Measurements from ENCODE around the gene ATXN7L1. TPM values are rescaled to one million over a fixed set of nuclear protein-coding genes. Genes with fewer than 3 reads are reported as not detected.

ATXN7L1 gene
- total and polyA plus RNA-seq, 2 donors (not counting 1 experiment from before 2014, with no cell fraction given), result 7.1 to 40.6 TPM

DNA sequence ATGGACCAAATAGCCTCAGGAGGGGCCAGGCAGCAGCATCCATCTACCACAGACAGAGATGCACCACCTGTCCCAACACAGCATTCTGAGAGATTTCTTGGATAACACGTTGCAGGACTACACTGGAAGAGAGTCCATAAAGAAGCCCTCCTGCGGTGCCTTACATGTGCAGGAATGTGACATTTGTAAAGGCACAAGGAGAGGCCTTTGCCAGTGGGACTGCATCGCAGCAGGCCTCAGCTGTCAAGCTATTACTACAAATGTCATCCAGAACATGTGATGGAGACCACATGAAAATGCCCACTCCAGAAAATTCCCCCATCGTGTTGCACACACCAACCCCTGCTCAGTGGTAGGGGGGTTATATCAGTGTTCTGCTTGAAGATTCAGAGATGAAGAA is 77.4 kb downstream of the ATXN7L1 start:
- no peak overlapping the region for H3K4me2 ChIP-seq (replicated peaks; ENCODE audit: low read depth, low read length, poor library complexity, severe bottlenecking)
- no peak overlapping the region for H3K9ac ChIP-seq (ENCODE audit: low read length)
- no peak overlapping the region for H2AFZ ChIP-seq (ENCODE audit: insufficient read depth, low read depth, low read length, poor library complexity, severe bottlenecking)
- DNase-seq, result no peak
- no peak overlapping the region for H3K27ac ChIP-seq (ENCODE audit: low read length in 2 of 2)
- no peak for TF ChIP-seq EZH2 (IDR thresholded peaks at IDR 0.05; ENCODE audit: borderline replicate concordance, insufficient read depth, low read depth, low read length, poor library complexity, severe bottlenecking)
- TF ChIP-seq, protein P1, sequence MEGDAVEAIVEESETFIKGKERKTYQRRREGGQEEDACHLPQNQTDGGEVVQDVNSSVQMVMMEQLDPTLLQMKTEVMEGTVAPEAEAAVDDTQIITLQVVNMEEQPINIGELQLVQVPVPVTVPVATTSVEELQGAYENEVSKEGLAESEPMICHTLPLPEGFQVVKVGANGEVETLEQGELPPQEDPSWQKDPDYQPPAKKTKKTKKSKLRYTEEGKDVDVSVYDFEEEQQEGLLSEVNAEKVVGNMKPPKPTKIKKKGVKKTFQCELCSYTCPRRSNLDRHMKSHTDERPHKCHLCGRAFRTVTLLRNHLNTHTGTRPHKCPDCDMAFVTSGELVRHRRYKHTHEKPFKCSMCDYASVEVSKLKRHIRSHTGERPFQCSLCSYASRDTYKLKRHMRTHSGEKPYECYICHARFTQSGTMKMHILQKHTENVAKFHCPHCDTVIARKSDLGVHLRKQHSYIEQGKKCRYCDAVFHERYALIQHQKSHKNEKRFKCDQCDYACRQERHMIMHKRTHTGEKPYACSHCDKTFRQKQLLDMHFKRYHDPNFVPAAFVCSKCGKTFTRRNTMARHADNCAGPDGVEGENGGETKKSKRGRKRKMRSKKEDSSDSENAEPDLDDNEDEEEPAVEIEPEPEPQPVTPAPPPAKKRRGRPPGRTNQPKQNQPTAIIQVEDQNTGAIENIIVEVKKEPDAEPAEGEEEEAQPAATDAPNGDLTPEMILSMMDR (IDR thresholded peaks at IDR 0.05), result no peak
- H3K79me2 ChIP-seq (ENCODE audit: control insufficient read depth, insufficient read depth, low read length), result no peaks in the 10 kb centered on the region
- ChIA-PET POLR2A (no interaction called here), CTCF (no interaction called here)
- H3K4me3 ChIP-seq (ENCODE audit: control extremely low read depth in 1 of 5, extremely low read depth in 1 of 5, insufficient read depth in 1 of 5, low read depth in 2 of 5, low read length in 4 of 5), result no peak overlapping the region
- no peaks in the 10 kb centered on the region for H3K27me3 Mint-ChIP-seq
- no peaks in the 10 kb centered on the region for H3K9me3 ChIP-seq (ENCODE audit: control extremely low read depth in 1 of 3, control insufficient read depth in 2 of 3, insufficient read depth in 1 of 3, low read length in 2 of 3)
- no peak overlapping the region for H3K27ac Mint-ChIP-seq
- H3K4me1 ChIP-seq (ENCODE audit: control insufficient read depth in 2 of 2, insufficient read depth in 2 of 2, low read length in 2 of 2), result peaks cover 0 to 8% of the 10 kb centered on the region in 2 donors
- no peak for ATAC-seq (ENCODE audit: low read depth)
- H3K27me3 ChIP-seq (replicated peaks in 1 of 4; ENCODE audit: control extremely low read depth in 1 of 4, control insufficient read depth in 3 of 4, insufficient read depth in 4 of 4, low read length in 3 of 4), result no peaks in the 10 kb centered on the region
- no peaks in the 10 kb centered on the region for H3K36me3 ChIP-seq (replicated peaks in 1 of 2; ENCODE audit: control extremely low read depth in 1 of 2, control insufficient read depth in 1 of 2, extremely low read depth in 1 of 2, insufficient read depth in 2 of 2, low read length in 1 of 2)
- intact Hi-C loops (cut with micrococcal nuclease), result no loop called here
- H3K4me3 Mint-ChIP-seq, result no peak overlapping the region
- H3K4me1 Mint-ChIP-seq, result peaks cover 13% of the 10 kb centered on the region
- WGBS (ENCODE audit: insufficient coverage), result 100% methylated on average over 3 of the region's 4 CpGs
- H4K20me1 ChIP-seq (ENCODE audit: control insufficient read depth, insufficient read depth, low read length, poor library complexity, severe bottlenecking), result no peaks in the 10 kb centered on the region
- no peaks in the 10 kb centered on the region for H3K9me3 Mint-ChIP-seq (ENCODE audit: insufficient read depth)

DNA sequence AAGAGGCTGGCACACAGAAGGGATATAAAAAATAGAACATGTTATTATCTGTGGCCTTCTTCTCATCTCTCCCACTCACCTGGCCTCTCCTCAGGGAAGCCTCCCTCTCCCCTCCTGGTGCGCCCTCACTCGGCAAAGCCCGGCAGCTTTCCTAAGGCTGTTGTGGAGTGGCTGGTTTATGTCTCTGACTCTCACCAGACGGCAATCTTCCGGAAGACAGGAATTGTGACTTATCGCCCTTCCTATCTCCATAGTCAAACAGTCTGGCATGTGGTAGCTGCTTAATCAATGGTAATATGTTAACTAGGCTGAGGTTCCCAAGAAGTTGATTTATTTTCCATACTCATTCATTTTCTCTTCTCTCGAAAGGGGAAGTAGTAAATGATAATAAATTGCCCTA is 78.7 kb downstream of the ATXN7L1 start:
- intact Hi-C loops (cut with micrococcal nuclease), result no loop called here
- Histone ChIP-seq H3K4me1 (ENCODE audit: control insufficient read depth in 2 of 2, insufficient read depth in 2 of 2, low read length in 2 of 2) (peaks cover 0 to 8% of the 10 kb centered on the region in 2 donors), H3K9ac (ENCODE audit: low read length) (no peak overlapping the region), H3K4me2 (replicated peaks; ENCODE audit: low read depth, low read length, poor library complexity, severe bottlenecking) (no peak overlapping the region), H2AFZ (ENCODE audit: insufficient read depth, low read depth, low read length, poor library complexity, severe bottlenecking) (no peak overlapping the region), H3K4me3 (ENCODE audit: control extremely low read depth in 1 of 5, extremely low read depth in 1 of 5, insufficient read depth in 1 of 5, low read depth in 2 of 5, low read length in 4 of 5) (no peak overlapping the region), H4K20me1 (ENCODE audit: control insufficient read depth, insufficient read depth, low read length, poor library complexity, severe bottlenecking) (no peaks in the 10 kb centered on the region), H3K27ac (ENCODE audit: low read length in 2 of 2) (no peak overlapping the region), H3K9me3 (ENCODE audit: control extremely low read depth in 1 of 3, control insufficient read depth in 2 of 3, insufficient read depth in 1 of 3, low read length in 2 of 3) (no peaks in the 10 kb centered on the region), H3K79me2 (ENCODE audit: control insufficient read depth, insufficient read depth, low read length) (no peaks in the 10 kb centered on the region), H3K36me3 (replicated peaks in 1 of 2; ENCODE audit: control extremely low read depth in 1 of 2, control insufficient read depth in 1 of 2, extremely low read depth in 1 of 2, insufficient read depth in 2 of 2, low read length in 1 of 2) (no peaks in the 10 kb centered on the region), H3K27me3 (replicated peaks in 1 of 4; ENCODE audit: control extremely low read depth in 1 of 4, control insufficient read depth in 3 of 4, insufficient read depth in 4 of 4, low read length in 3 of 4) (no peaks in the 10 kb centered on the region)
- H3K4me3 Mint-ChIP-seq, result no peak overlapping the region
- H3K27ac Mint-ChIP-seq, result no peak overlapping the region
- H3K4me1 Mint-ChIP-seq, result peaks cover 13% of the 10 kb centered on the region
- ChIA-PET CTCF (interaction anchor here (1.2 kb wide), 1 partner anchor 37 kb away, joined by 3 read pairs; no protein-coding TSS in a partner anchor), POLR2A (no interaction called here)
- TF ChIP-seq, protein P1 (IDR thresholded peaks at IDR 0.05), result no peak
- TF ChIP-seq EZH2 (IDR thresholded peaks at IDR 0.05; ENCODE audit: borderline replicate concordance, insufficient read depth, low read depth, low read length, poor library complexity, severe bottlenecking), result no peak
- no peak for ATAC-seq (ENCODE audit: low read depth)
- no peaks in the 10 kb centered on the region for H3K27me3 Mint-ChIP-seq
- DNase-seq, result no peak
- WGBS (ENCODE audit: insufficient coverage), result no CpG with 5 or more reads among the region's 7 CpGs
- no peaks in the 10 kb centered on the region for H3K9me3 Mint-ChIP-seq (ENCODE audit: insufficient read depth)
